ENCODE results near the gene MITF.

MITF gene

DNA sequence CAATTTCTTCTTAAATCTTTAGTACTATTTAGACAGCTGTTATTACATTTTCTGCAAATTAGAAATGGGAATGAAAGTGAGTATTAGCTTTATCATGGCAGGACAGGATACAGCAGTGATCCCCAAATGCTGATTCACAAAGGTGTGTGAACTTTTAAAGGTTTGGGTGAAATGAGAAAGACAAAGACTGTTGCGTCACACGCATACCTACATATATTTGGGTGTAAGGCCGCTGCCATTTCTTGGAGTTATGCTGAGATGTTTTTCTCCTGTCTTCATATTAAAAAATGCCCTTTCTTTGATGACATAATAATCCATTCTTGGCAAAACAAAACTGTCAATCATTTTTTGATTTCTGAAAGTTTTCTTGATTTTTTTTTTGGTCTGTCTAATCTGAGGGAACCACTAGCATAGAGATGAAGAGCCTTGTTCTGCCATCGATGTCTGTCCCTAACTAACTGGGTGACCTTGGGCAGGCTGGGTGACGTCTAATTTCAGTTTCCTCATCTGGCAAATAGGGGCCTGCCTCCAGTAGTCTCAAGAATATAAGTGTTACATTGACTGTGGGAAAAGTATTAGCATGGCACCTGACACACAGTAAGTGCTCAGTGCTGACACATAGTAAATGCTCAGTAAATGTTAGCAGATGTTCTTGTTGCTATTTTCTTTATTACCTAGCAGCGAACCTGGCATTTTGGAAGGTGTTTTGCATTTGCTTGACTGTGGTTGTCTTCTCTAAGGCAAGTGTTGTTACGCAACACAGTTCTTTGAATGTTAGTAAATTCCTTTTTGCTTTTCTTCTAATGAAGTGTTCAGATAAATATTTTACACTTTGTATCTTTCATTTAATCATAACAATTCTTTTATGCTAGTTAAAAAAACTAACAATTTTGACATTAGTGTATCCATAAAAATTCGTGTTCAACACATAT, 5.0 kb downstream of the MITF start:
- Histone ChIP-seq H3K9me3 (ENCODE audit: control insufficient read depth, insufficient read depth, low read length) (no peaks in the 10 kb centered on the region), H3K4me3 (ENCODE audit: low read length) (no peak overlapping the region)
- no CpG with 5 or more reads among the region's 8 CpGs for WGBS (ENCODE audit: insufficient coverage, insufficient read length)

DNA sequence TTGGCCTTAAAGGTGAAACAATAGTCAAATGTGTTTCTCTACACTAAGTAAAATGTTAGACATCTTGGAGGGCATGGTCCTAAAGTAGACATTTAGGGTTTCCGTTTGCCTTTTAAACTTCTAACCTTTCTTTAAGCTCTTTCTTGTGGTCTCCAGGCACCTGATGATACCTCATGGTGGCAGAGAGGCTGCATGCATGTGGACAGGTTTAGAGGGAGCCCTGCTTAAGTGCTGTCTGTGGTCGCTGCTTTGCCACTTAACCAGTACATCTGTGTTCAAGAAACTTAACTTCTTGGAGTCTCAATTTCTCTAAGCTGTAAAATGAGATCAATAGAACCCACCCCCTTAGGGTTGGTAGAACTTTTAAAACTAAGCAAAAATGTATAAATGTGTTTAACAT, 6.2 kb downstream of the MITF start:
- Histone ChIP-seq H3K9me3 (ENCODE audit: control insufficient read depth, insufficient read depth, low read length) (no peaks in the 10 kb centered on the region), H3K4me1 (ENCODE audit: control insufficient read depth, insufficient read depth, low read length) (peaks cover 2% of the 10 kb centered on the region; the same call in 1 of the 2 replicates), H3K27me3 (ENCODE audit: control insufficient read depth, insufficient read depth, low read length) (no peaks in the 10 kb centered on the region), H3K36me3 (ENCODE audit: control insufficient read depth, insufficient read depth, low read length) (no peaks in the 10 kb centered on the region), H3K4me3 (ENCODE audit: low read length) (no peak overlapping the region), H3K27ac (ENCODE audit: low read length) (no peak overlapping the region)
- no peak for DNase-seq (ENCODE audit: low read depth, low spot score)
- WGBS (ENCODE audit: insufficient coverage, insufficient read length): no CpG with 5 or more reads among the region's 2 CpGs

More for the DNA sequence above, 5.0 kb downstream of the MITF start:
- no peaks in the 10 kb centered on the region for H3K27me3 ChIP-seq (ENCODE audit: control insufficient read depth, insufficient read depth, low read length)
- H3K4me1 ChIP-seq (ENCODE audit: control insufficient read depth, insufficient read depth, low read length): peaks cover 2% of the 10 kb centered on the region
- H3K27ac ChIP-seq (ENCODE audit: low read length): no peak overlapping the region
- H3K36me3 ChIP-seq (ENCODE audit: control insufficient read depth, insufficient read depth, low read length): no peaks in the 10 kb centered on the region
- DNase-seq (ENCODE audit: low read depth, low spot score): no peak

DNA sequence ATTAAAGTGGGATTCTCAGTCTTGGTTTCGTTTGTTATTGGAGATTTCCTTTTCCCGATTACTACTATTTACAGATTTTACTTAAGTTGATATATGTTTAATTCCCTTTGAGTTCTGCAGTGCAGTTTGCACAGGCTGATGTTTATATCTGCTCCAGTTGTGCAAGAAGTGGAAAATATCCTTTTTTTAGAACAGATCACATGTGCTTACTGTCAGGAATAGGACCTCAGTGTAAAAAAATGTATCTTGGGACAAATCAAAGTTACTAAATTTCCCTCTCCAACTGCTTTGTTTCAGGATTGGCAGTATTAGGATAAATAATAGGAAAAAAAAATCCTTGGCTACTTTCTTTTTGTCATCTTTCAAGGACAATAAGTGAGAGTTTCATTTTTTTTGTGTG, 6.9 kb downstream of the MITF start:
- DNase-seq (ENCODE audit: low read depth, low spot score): no peak
- Histone ChIP-seq H3K9me3 (ENCODE audit: control insufficient read depth, insufficient read depth, low read length) (no peaks in the 10 kb centered on the region), H3K27me3 (ENCODE audit: control insufficient read depth, insufficient read depth, low read length) (no peaks in the 10 kb centered on the region), H3K4me3 (ENCODE audit: low read length) (no peak overlapping the region), H3K27ac (ENCODE audit: low read length) (no peak overlapping the region), H3K4me1 (ENCODE audit: control insufficient read depth, insufficient read depth, low read length) (no peaks in the 10 kb centered on the region), H3K36me3 (ENCODE audit: control insufficient read depth, insufficient read depth, low read length) (no peaks in the 10 kb centered on the region)
- WGBS (ENCODE audit: insufficient coverage, insufficient read length): no CpG with 5 or more reads among the region's 2 CpGs

DNA sequence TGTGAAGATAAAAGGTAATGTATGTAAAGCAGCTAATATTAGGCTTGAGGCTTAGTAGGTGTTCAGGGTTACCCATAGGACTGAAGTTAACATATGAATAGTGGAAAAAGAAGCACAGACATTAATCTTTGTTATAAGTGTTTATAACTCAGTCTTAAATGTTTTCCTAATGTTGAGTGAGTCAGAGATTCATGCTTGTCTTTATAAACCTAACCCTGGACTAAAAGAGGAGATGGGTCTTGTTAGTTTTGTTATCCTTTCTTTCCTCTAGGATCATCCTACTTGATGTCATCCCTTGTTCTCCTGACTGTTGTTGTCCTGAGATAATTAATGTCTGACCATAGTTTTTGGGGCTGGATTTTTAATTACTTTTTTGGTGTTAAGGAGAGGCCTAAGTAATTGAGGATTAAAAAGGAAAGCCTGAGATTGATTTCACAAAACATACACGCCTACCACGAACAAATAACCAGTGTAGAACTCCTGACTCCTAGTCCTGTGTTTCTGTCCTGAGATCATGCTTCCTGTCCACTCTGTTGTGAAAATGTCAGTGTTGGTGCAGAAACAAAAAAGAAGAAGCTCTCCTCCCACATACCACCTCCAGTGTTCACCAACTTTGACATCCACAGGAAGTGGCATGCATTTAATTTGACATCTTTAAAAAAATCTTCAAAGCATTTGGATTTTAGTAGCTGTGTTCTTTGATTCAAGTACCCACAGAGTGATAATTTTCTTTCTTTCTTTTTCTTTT, 8.4 kb downstream of the MITF start:
- Histone ChIP-seq H3K4me3 (ENCODE audit: low read length) (no peak overlapping the region), H3K27me3 (ENCODE audit: control insufficient read depth, insufficient read depth, low read length) (no peaks in the 10 kb centered on the region), H3K36me3 (ENCODE audit: control insufficient read depth, insufficient read depth, low read length) (no peaks in the 10 kb centered on the region), H3K27ac (ENCODE audit: low read length) (no peak overlapping the region), H3K9me3 (ENCODE audit: control insufficient read depth, insufficient read depth, low read length) (no peaks in the 10 kb centered on the region), H3K4me1 (ENCODE audit: control insufficient read depth, insufficient read depth, low read length) (no peaks in the 10 kb centered on the region)
- DNase-seq (ENCODE audit: low read depth, low spot score): no peak
- no CpG with 5 or more reads among the region's 2 CpGs for WGBS (ENCODE audit: insufficient coverage, insufficient read length)

DNA sequence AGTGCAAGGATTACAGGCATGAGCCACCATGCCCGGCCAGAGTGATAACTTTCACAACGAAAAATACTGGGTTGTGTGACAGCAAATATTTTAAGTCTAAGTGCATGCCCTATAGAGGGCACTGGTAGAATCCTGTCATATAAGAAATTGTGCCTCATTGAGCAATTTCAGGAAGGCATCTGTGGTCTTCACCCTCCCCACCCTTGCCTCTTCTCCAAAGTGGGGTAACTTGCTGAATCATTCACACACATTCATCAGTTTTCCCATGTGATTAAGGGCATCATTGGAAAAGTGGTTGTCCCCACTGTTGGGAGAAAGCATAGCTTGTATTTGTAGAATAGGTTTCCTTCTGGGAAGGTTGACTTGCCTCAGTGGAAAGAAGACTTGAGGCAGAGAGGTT, 9.2 kb downstream of the MITF start:
- no peaks in the 10 kb centered on the region for H3K4me1 ChIP-seq (ENCODE audit: control insufficient read depth, insufficient read depth, low read length)
- no peaks in the 10 kb centered on the region for H3K36me3 ChIP-seq (ENCODE audit: control insufficient read depth, insufficient read depth, low read length)
- no peak for DNase-seq (ENCODE audit: low read depth, low spot score)
- H3K9me3 ChIP-seq (ENCODE audit: control insufficient read depth, insufficient read depth, low read length): peaks cover 1% of the 10 kb centered on the region; the same call in 1 of the 2 replicates
- no peak overlapping the region for H3K27ac ChIP-seq (ENCODE audit: low read length)
- H3K27me3 ChIP-seq (ENCODE audit: control insufficient read depth, insufficient read depth, low read length): no peaks in the 10 kb centered on the region
- no CpG with 5 or more reads among the region's 2 CpGs for WGBS (ENCODE audit: insufficient coverage, insufficient read length)
- H3K4me3 ChIP-seq (ENCODE audit: low read length): no peak overlapping the region

DNA sequence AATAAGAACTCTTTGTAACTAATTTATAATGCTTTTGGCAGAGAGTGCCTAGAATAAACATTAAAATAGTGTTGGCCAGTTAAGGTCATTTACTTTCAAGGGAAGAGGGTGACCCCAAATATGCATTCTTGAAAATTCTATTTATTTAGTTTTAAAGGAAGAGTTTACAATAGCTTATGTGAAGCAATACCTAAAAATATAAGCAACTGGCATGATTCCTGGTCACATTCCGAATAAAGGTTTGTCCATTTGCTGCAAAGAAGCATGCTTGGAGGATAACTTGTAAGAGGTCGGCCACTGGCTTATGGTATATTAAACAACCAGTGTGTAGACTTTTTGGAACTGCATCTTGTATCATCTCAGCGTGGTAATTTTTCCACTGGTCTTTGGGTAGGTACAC, 10.2 kb downstream of the MITF start:
- Histone ChIP-seq H3K4me3 (ENCODE audit: low read length) (no peak overlapping the region), H3K4me1 (ENCODE audit: control insufficient read depth, insufficient read depth, low read length) (no peaks in the 10 kb centered on the region), H3K27me3 (ENCODE audit: control insufficient read depth, insufficient read depth, low read length) (no peaks in the 10 kb centered on the region), H3K36me3 (ENCODE audit: control insufficient read depth, insufficient read depth, low read length) (no peaks in the 10 kb centered on the region), H3K27ac (ENCODE audit: low read length) (no peak overlapping the region), H3K9me3 (ENCODE audit: control insufficient read depth, insufficient read depth, low read length) (peaks cover 1% of the 10 kb centered on the region; the same call in 1 of the 2 replicates)
- WGBS (ENCODE audit: insufficient coverage, insufficient read length): no CpG with 5 or more reads among the region's 3 CpGs
- DNase-seq (ENCODE audit: low read depth, low spot score): no peak

DNA sequence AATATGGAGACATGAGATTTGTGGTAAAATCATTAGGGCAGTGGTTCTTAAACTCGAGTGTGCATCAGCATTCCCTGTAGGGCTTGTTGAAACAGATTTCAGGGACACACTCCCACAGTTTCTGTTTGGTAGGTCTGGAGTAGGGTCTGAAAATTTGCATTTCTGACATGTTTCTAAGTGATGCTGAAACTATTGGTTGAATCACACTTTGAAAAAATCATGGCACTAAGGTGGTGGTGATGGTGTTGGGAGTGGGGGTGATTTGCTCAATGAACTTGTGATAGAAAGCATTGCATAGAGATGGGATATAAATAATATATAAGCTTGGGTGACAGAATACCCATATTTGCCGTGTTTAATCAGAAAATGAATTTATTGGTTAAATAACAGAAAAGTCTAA, 11.3 kb downstream of the MITF start:
- H3K4me3 ChIP-seq (ENCODE audit: low read length): no peak overlapping the region
- WGBS (ENCODE audit: insufficient coverage, insufficient read length): no CpG with 5 or more reads among the region's 2 CpGs
- no peaks in the 10 kb centered on the region for H3K4me1 ChIP-seq (ENCODE audit: control insufficient read depth, insufficient read depth, low read length)
- DNase-seq (ENCODE audit: low read depth, low spot score): no peak
- peaks cover 1% of the 10 kb centered on the region; the same call in 1 of the 2 replicates for H3K9me3 ChIP-seq (ENCODE audit: control insufficient read depth, insufficient read depth, low read length)
- H3K27ac ChIP-seq (ENCODE audit: low read length): no peak overlapping the region
- H3K36me3 ChIP-seq (ENCODE audit: control insufficient read depth, insufficient read depth, low read length): no peaks in the 10 kb centered on the region
- no peaks in the 10 kb centered on the region for H3K27me3 ChIP-seq (ENCODE audit: control insufficient read depth, insufficient read depth, low read length)

DNA sequence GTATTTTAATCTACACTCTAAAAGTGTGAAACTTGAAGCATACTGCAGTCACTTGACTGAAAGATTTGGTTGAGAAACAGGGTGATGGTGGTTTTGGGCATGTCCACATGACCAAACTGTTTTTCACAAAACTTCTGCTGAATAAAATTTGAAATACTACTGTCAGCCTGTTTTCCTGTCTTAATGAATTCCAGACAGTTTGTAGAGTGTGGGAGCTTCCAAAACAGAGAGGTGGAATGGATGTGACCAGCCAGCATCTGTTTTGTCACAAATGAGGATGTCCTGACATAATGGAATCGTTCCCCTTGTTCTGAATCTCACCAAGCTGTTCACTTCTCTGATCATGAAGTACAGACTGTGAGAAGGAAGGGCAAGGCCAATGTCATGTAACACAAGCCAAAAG, 11.8 kb downstream of the MITF start:
- Histone ChIP-seq H3K9me3 (ENCODE audit: control insufficient read depth, insufficient read depth, low read length) (peaks cover 1% of the 10 kb centered on the region; the same call in 1 of the 2 replicates), H3K4me1 (ENCODE audit: control insufficient read depth, insufficient read depth, low read length) (no peaks in the 10 kb centered on the region), H3K36me3 (ENCODE audit: control insufficient read depth, insufficient read depth, low read length) (no peaks in the 10 kb centered on the region), H3K27me3 (ENCODE audit: control insufficient read depth, insufficient read depth, low read length) (no peaks in the 10 kb centered on the region), H3K27ac (ENCODE audit: low read length) (no peak overlapping the region), H3K4me3 (ENCODE audit: low read length) (no peak overlapping the region)
- no peak for DNase-seq (ENCODE audit: low read depth, low spot score)
- no CpG with 5 or more reads among the region's 1 CpG for WGBS (ENCODE audit: insufficient coverage, insufficient read length)

DNA sequence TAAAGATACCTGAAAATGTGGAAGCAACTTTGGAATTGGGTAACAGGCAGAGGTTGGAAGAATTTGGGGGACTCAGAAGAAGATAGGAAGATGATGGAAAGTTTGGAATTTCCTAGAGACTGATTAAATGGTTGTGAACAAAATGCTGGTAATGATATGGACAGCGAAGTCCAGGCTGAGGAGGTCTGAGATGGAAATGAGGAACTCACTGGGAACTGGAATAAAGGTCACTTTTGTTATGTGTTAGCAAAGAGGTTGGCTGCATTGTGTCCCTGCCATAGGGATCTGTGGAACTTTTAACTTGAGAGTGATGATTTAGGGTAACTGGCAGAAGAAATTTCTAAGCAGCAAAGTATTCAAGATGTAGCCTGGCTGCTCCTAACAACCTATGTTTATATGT, 13.0 kb downstream of the MITF start:
- no peaks in the 10 kb centered on the region for H3K4me1 ChIP-seq (ENCODE audit: control insufficient read depth, insufficient read depth, low read length)
- peaks cover 1% of the 10 kb centered on the region; the same call in 1 of the 2 replicates for H3K9me3 ChIP-seq (ENCODE audit: control insufficient read depth, insufficient read depth, low read length)
- no peaks in the 10 kb centered on the region for H3K27me3 ChIP-seq (ENCODE audit: control insufficient read depth, insufficient read depth, low read length)
- H3K4me3 ChIP-seq (ENCODE audit: low read length): no peak overlapping the region
- WGBS (ENCODE audit: insufficient coverage, insufficient read length): no CpG with 5 or more reads among the region's 1 CpG
- H3K36me3 ChIP-seq (ENCODE audit: control insufficient read depth, insufficient read depth, low read length): no peaks in the 10 kb centered on the region
- DNase-seq (ENCODE audit: low read depth, low spot score): no peak
- no peak overlapping the region for H3K27ac ChIP-seq (ENCODE audit: low read length)

DNA sequence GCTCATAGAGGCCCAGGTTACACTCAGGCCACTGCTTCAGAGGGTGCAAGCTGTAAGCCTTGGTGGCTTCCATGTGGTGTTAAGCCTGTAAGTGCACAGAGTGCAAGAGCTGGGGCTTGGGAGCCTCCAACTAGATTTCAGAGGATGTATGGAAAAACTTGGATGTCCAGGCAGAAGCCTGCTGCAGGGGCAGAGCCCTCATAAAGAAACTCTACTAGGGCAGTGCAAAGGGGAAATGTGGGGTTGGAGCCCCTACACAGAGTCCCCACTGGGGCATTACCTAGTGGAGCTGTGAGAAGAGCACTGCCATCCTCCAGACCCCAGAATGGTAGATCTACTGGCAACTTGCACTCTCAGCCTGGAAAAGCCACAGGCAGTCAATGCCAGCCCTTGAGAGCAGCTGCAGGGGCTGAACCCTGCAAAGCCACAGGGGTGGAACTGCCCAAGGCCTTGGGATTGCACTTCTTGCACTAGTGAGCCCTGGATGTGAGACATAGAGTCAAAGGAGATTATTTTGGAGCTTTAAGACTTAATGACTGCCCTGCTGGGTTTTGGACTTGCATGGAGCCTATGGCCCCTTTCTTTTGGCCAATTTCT, 14.0 kb downstream of the MITF start:
- DNase-seq (ENCODE audit: low read depth, low spot score): no peak
- H3K4me1 ChIP-seq (ENCODE audit: control insufficient read depth, insufficient read depth, low read length): no peaks in the 10 kb centered on the region
- H3K9me3 ChIP-seq (ENCODE audit: control insufficient read depth, insufficient read depth, low read length): peaks cover 1% of the 10 kb centered on the region; the same call in 1 of the 2 replicates
- H3K27ac ChIP-seq (ENCODE audit: low read length): no peak overlapping the region
- H3K27me3 ChIP-seq (ENCODE audit: control insufficient read depth, insufficient read depth, low read length): no peaks in the 10 kb centered on the region
- no peaks in the 10 kb centered on the region for H3K36me3 ChIP-seq (ENCODE audit: control insufficient read depth, insufficient read depth, low read length)
- no peak overlapping the region for H3K4me3 ChIP-seq (ENCODE audit: low read length)

Measured in iPS DF 6.9 (cell line).